ENCODE data around the gene LRRFIP1.

The LRRFIP1 gene

GRCh38 chr2:237616734-237617586, 10.4 kb upstream of the LRRFIP1 start:
- peak in 4 of 58 donors; percentile 11 to 52 (median 33) for DNase-seq

GRCh38 chr2:237617587-237617982, 9.8 kb upstream of the LRRFIP1 start:
- no peak for DNase-seq

DNA sequence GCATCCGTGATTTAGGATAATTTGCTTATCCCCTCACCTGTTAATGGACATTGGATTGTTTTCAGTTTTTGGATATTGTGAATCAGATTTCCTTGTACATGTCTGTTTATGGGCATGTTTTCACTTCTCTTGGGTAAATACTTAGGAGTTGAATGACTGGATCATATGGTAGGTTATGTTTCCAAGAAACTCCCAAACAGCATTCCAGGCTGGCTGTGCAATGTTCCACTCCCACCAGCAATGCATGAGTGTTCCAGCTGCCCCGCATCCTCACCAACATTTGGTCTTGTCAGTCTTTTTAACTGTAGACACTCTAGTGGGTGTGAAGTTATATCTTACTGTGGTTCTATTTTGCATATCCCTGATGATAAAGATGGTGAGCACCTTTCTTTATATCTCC, 8.9 kb upstream of the LRRFIP1 start:
- no peak for DNase-seq

GRCh38 chr2:237623428-237624403, 3.7 kb upstream of the LRRFIP1 start:
- DNase-seq = no peak

- DNase-seq = no peak
Observed at GRCh38 chr2:237624565-237624964, 2.8 kb upstream of the LRRFIP1 start.

GRCh38 chr2:237625216-237625705, 2.1 kb upstream of the LRRFIP1 start:
- DNase-seq = no peak

- DNase-seq = no peak
Observed at GRCh38 chr2:237625777-237626176, 1.6 kb upstream of the LRRFIP1 start.

DNA sequence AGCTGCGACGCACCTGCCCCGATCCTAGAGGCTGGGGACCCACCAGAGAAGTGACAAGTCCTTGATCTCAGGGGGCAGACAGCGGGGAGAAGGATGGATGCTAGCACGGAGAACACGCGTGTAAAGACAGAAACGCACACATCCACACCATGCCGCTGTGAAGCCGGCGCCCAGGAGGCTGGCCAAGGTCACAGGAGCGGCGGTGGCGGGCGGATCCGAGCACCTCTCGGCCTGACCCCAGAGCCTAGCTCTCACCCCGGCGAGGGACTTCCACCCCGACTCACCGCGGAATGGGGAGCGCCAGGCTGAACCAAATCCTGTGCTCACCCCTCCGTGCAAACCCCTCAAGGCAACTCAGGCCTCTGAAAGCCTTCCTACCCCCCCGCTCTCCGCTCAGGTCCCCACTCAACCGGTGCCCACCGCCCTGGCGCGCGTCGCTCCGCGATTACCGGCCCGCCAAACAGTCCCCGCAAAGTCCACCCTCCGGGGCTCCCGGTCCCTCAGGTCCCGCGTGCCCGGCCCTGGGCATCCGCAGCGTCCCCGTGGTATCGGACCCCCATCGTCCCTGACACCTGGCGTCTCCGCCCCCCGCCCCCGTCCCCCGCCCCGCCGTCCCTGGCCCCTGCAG, 460 bp upstream of the LRRFIP1 start:
- peak in 2 of 58 donors; percentile 19 to 26 for DNase-seq

DNA sequence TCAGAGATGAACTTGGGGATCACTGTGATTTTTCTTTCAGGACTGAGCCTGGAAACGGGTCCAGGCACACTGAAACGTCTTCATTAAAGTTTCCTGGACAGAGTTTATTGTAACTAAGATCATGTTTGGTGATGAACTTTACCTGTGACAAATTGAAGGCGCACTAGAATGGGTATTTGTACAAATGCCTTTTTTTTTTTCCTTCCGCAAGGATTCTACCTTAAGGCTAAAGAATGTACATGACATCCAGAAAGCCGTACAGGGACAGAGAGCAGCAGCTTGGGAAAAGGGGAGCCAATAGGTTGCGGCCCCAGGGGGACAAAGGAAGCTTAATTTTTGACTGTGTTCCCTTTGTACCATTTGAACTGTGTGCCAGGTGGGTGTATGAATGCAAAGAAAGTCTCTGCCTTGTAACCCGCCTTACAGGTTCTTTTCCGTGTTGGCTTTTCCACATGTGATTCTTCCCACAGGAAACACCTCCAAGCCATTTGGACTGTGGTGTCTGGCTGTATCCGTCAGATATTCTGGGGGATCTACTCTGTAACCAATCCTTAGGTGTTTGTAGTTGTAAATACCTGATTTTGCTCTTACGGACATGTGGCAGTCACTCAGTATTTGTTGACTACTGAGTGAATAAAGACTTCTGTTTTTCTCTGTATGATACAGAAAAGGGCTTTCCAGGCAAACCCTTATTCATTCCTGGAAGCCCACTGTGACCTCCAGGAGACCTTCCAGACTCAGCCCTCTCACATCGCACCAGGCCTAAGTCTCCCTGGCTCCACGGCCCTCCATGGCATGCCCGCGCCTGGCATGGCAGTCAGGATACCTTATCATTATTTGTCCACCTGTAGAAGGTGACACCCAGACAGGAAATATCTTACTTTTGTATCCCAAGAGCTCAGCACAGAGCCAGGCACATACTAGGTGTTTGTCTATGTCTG, 1.1 kb downstream of the LRRFIP1 start:
- DNase-seq = no peak

DNA sequence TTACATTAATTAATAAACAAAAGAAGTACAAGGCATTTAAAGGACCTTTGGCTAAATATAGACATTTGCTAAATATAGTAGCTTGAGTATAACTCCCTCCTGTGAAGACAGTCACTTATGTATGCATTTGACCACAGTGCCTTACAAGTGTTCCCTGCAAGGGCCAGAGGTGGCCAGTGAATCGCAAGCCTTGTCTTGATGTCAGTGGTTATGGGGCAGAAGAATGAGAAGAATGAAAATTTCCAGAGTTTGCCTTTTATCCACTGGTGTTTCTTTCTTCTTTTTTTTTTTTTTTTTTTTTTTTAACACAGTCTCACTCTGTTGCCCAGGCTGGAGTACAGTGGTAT, 1.8 kb downstream of the LRRFIP1 start:
- DNase-seq = no peak

DNA sequence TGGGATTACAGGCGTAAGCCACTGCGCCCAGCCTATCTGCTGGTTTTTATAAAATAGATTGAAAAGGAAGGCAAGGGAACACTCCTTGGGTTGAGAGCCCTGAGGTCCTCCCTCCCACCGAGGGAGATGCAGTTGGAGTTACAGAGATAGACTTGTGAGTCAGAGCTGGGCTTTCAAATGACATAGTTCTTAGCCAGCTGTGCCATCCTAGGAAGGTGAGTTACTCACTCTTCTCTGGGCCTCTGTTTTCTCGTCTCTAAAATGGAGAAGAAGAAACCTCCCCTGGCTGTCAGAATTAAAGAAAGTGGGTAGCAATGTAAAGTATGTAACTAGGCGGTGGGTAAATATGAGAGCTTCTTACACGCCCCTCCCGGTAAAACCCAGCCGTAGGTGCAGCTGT, 2.4 kb downstream of the LRRFIP1 start:
- no peak for DNase-seq

- no peak for DNase-seq
Observed at GRCh38 chr2:237630216-237631000, 3.0 kb downstream of the LRRFIP1 start.

- peak in 2 of 58 donors; percentile 7 to 40 for DNase-seq
Observed at GRCh38 chr2:237631007-237631785, 3.8 kb downstream of the LRRFIP1 start.

GRCh38 chr2:237631801-237632585, 4.6 kb downstream of the LRRFIP1 start:
- DNase-seq = no peak

- no peak for DNase-seq
Observed at GRCh38 chr2:237633061-237633561, 5.7 kb downstream of the LRRFIP1 start.

DNA sequence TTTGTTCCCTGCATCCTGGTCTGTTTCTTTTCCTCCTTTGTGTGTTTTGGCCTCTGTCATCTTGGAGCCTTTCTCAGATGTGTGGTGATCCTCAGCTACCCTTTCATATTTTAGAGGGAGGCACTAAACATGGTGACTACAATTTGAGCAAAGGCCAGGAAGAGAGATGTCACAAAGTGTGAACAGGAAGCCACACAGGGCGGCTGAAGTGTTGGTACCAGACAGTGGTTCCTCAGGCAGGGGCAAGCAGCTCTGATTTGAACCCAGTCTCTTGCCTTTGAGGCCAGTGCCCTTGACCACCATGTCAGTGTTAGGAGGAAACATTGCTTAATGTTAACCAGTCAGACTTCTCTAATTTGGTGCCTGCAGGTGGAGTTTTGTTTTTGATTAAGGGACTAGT, 9.2 kb downstream of the LRRFIP1 start:
- no peak for DNase-seq

DNA sequence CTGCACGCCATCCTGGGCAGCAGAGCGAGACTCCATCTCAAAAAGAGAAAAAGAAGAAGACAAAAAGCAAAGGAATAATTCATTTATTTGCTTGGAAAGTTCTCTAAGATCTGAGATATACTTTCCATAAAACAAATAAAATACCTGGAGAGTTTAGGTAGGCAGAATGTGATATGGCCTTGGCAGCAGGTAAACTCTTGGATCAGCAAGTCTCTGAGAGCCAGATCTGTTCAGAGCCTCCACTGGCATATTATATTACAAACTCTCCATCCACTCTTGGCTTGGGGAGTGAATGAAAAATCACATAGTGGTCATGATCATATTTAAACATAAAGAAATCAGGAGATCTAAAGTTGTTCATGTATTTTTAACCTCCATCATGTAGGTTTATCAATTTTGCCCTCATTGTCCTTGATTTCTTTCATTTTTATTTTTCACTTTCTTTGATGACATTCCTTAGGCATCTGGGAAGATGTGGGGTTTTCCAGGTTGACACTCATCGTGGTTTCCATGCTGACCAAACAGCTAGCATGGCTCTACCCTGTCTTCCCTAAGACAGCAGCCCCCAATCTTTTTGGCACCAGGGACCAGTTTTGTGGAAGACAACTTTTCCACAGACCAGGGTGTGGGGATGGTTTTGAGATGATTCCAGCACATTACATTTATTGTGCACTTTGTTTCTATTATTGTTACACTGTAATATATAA, 10.2 kb downstream of the LRRFIP1 start:
- no peak for DNase-seq
